Measurements from ENCODE around the gene EDEM3. TPM values are rescaled to one million over a fixed set of nuclear protein-coding genes. Genes with fewer than 3 reads are reported as not detected.

The EDEM3 gene
- polyA plus RNA-seq, 1 donor (not counting 4 experiments of a cell fraction or from before 2014, with no cell fraction given): 23.6 TPM

DNA sequence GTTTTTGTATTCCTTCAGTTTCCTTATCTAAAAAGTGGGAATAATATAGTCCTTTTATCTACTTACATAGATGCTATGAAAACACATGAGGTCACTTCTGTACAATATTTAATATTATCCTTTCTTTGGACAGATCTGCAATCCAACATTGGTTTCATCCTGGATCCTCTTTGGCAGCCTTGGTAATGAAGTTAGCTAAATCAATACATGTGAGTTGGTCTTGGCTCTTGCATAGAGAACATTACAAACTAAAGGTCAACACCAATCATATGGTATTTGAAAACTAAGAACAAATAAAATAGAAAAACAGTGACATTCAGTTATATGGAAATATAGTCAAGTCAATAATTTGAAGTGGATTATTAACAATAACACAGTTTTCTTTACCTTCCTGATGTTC, 3.2 kb upstream of the EDEM3 start:
- H3K4me1 ChIP-seq (ENCODE audit: control insufficient read depth, extremely low read depth, insufficient read depth, low read length): peaks cover 11% of the 10 kb centered on the region
- H2AFZ ChIP-seq (ENCODE audit: control insufficient read depth, low read length): no peak overlapping the region
- H3K4me2 ChIP-seq (ENCODE audit: control insufficient read depth, extremely low read depth, insufficient read depth, low read depth, low read length): no peak overlapping the region
- DNase-seq (ENCODE audit: low read depth, low spot score): no peak
- no peaks in the 10 kb centered on the region for H3K36me3 ChIP-seq (ENCODE audit: control insufficient read depth in 2 of 2, extremely low read depth in 1 of 2, insufficient read depth in 2 of 2, low read length in 2 of 2)
- no peaks in the 10 kb centered on the region for H3K9me1 ChIP-seq (ENCODE audit: control insufficient read depth, extremely low read depth, insufficient read depth, low read length)
- no peak for FAIRE-seq
- H3K9ac ChIP-seq (ENCODE audit: control insufficient read depth, extremely low read depth, insufficient read depth, low read length): no peak overlapping the region
- dilution Hi-C loops (cut with MboI; ENCODE audit: extremely low pct_ligation_motif_present, low sequenced_read_pairs): no loop called here
- H3K27ac ChIP-seq (ENCODE audit: control insufficient read depth, insufficient read depth, low read length): no peak overlapping the region
- TF ChIP-seq EZH2 (IDR thresholded peaks at IDR 0.05; ENCODE audit: low read length) (no peak), CTCF (optimal IDR thresholded peaks at IDR 0.05 in 1 of 3, IDR thresholded peaks at IDR 0.05 in 1 of 3, conservative IDR thresholded peaks at IDR 0.05 in 1 of 3; ENCODE audit: extremely low read depth in 1 of 3, insufficient read depth in 2 of 3, low read length in 3 of 3) (no peak)
- H3K27me3 ChIP-seq (ENCODE audit: control insufficient read depth, extremely low read depth, insufficient read depth, low read length): no peaks in the 10 kb centered on the region
- H4K20me1 ChIP-seq (ENCODE audit: control insufficient read depth, extremely low read depth, insufficient read depth, low read length): no peaks in the 10 kb centered on the region
- H3K79me2 ChIP-seq (ENCODE audit: control insufficient read depth, insufficient read depth, low read length): peaks cover 12% of the 10 kb centered on the region
- H3K9me3 ChIP-seq (ENCODE audit: control insufficient read depth, low read depth, low read length): no peaks in the 10 kb centered on the region
- H3K4me3 ChIP-seq (ENCODE audit: control insufficient read depth in 2 of 3, extremely low read depth in 1 of 3, insufficient read depth in 2 of 3, low read depth in 1 of 3, low read length in 3 of 3): no peak overlapping the region

DNA sequence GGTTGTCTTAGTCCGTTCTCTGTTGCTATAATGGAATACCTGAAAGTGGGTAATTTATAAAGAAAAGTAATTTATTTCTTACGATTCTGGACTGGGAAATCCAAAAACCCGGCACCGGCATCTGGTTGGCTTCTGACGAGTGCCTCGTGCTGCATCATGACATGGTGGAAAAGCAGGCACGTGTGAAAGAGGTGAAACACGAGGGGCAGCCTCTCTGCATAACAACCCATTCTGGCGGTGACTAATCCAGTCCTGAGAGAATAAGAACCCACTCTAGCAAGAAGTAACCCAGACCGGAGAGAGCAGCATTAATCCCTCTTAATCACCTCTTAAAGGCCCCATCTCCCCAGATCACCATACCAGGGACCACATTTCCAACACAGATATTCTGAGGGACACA, 2.7 kb upstream of the EDEM3 start:
- Histone ChIP-seq H3K9ac (ENCODE audit: control insufficient read depth, extremely low read depth, insufficient read depth, low read length) (no peak overlapping the region), H4K20me1 (ENCODE audit: control insufficient read depth, extremely low read depth, insufficient read depth, low read length) (no peaks in the 10 kb centered on the region), H3K36me3 (ENCODE audit: control insufficient read depth in 2 of 2, extremely low read depth in 1 of 2, insufficient read depth in 2 of 2, low read length in 2 of 2) (no peaks in the 10 kb centered on the region), H3K4me1 (ENCODE audit: control insufficient read depth, extremely low read depth, insufficient read depth, low read length) (peaks cover 11% of the 10 kb centered on the region), H3K9me1 (ENCODE audit: control insufficient read depth, extremely low read depth, insufficient read depth, low read length) (no peaks in the 10 kb centered on the region), H2AFZ (ENCODE audit: control insufficient read depth, low read length) (no peak overlapping the region), H3K27me3 (ENCODE audit: control insufficient read depth, extremely low read depth, insufficient read depth, low read length) (no peaks in the 10 kb centered on the region), H3K79me2 (ENCODE audit: control insufficient read depth, insufficient read depth, low read length) (peaks cover 12% of the 10 kb centered on the region), H3K4me2 (ENCODE audit: control insufficient read depth, extremely low read depth, insufficient read depth, low read depth, low read length) (no peak overlapping the region), H3K9me3 (ENCODE audit: control insufficient read depth, low read depth, low read length) (no peaks in the 10 kb centered on the region), H3K27ac (ENCODE audit: control insufficient read depth, insufficient read depth, low read length) (no peak overlapping the region), H3K4me3 (ENCODE audit: control insufficient read depth in 2 of 3, extremely low read depth in 1 of 3, insufficient read depth in 2 of 3, low read depth in 1 of 3, low read length in 3 of 3) (no peak overlapping the region)
- TF ChIP-seq EZH2 (IDR thresholded peaks at IDR 0.05; ENCODE audit: low read length) (no peak), CTCF (optimal IDR thresholded peaks at IDR 0.05 in 1 of 3, IDR thresholded peaks at IDR 0.05 in 1 of 3, conservative IDR thresholded peaks at IDR 0.05 in 1 of 3; ENCODE audit: extremely low read depth in 1 of 3, insufficient read depth in 2 of 3, low read length in 3 of 3) (no peak)
- FAIRE-seq: no peak
- no peak for DNase-seq (ENCODE audit: low read depth, low spot score)
- dilution Hi-C loops (cut with MboI; ENCODE audit: extremely low pct_ligation_motif_present, low sequenced_read_pairs): no loop called here

All from keratinocyte (primary cell).